GM10266 (cell line): ENCODE measurements around the gene DDAH2.

Experiments used
- DNase-seq: peaks from one replicate; pipeline ENCODE4 v3.0.0; 2012; ENCODE audit errors: extremely low spot score
- TF ChIP-seq, protein P1 (sequence below): IDR thresholded peaks from 2 replicates; pipeline ENCODE4 v1.5.1; 2012; ENCODE audit warnings: mild to moderate bottlenecking, low read depth; ENCODE audit not compliant: control insufficient read depth, insufficient read depth; ENCODE audit errors: missing control alignments

Gene DDAH2

DNA sequence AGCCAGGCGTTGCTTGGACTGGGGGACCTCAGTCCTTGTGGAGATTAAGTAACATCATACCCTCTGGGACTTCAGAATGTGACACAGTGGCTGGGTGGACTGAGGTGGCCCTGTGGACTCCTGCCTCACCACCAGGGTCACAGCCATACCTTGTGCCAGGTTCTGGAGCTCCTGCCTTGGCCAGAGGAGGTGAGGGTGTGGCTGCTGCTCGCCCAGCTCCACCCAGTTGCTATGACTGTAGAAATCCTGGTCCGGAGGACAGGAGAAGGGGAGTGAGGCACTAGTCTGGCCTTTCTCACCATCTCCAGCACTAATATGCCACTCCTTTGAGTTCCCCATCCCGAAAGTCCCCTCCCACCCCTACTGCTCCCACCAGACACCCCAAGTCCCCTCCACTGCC lies 46.1 kb upstream of the DDAH2 start:
- TF ChIP-seq, protein P1, sequence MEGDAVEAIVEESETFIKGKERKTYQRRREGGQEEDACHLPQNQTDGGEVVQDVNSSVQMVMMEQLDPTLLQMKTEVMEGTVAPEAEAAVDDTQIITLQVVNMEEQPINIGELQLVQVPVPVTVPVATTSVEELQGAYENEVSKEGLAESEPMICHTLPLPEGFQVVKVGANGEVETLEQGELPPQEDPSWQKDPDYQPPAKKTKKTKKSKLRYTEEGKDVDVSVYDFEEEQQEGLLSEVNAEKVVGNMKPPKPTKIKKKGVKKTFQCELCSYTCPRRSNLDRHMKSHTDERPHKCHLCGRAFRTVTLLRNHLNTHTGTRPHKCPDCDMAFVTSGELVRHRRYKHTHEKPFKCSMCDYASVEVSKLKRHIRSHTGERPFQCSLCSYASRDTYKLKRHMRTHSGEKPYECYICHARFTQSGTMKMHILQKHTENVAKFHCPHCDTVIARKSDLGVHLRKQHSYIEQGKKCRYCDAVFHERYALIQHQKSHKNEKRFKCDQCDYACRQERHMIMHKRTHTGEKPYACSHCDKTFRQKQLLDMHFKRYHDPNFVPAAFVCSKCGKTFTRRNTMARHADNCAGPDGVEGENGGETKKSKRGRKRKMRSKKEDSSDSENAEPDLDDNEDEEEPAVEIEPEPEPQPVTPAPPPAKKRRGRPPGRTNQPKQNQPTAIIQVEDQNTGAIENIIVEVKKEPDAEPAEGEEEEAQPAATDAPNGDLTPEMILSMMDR: no peak
- DNase-seq: no peak

- no peak for DNase-seq
- TF ChIP-seq, protein P1: no peak
Observed at GRCh38 chr6:31771992-31772358, 42.9 kb upstream of the DDAH2 start.

- DNase-seq: no peak
- TF ChIP-seq, protein P1: no peak
Observed at GRCh38 chr6:31770860-31771259, 41.8 kb upstream of the DDAH2 start.

DNA sequence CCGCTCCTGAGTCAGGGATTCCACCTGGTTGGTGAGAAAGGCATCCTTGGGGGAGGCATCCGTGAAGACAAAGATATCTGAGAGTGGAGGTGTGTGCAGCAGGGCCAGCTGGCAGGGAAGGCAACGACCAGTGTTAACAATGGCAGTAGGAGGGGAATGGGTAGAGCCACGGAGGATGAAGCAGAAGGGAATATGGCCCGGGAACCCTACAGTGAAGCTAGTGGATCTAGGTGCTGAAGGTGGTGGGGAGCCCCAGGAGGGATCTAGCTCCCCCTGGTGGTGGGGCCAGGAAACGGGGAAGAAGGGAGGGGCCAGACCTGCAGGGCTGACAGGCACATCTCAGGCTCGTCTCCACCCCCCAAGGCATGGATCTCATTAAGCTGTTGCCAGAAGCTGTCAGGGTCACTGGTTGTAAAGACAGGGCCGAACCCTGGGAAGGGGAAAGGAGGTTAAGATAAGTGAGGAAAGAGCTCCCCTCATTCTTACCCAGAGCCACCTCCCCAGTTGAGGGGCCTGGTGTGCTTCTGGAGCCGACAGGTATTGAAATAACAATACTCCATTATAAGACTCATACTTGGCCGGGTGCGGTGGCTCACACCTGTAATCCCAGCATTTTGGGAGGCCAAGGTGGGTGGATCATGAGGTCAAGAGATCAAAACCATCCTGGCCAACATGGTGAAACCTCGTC lies 40.7 kb upstream of the DDAH2 start:
- DNase-seq: peak; percentile 92
- TF ChIP-seq, protein P1: peak; percentile 77

DNA sequence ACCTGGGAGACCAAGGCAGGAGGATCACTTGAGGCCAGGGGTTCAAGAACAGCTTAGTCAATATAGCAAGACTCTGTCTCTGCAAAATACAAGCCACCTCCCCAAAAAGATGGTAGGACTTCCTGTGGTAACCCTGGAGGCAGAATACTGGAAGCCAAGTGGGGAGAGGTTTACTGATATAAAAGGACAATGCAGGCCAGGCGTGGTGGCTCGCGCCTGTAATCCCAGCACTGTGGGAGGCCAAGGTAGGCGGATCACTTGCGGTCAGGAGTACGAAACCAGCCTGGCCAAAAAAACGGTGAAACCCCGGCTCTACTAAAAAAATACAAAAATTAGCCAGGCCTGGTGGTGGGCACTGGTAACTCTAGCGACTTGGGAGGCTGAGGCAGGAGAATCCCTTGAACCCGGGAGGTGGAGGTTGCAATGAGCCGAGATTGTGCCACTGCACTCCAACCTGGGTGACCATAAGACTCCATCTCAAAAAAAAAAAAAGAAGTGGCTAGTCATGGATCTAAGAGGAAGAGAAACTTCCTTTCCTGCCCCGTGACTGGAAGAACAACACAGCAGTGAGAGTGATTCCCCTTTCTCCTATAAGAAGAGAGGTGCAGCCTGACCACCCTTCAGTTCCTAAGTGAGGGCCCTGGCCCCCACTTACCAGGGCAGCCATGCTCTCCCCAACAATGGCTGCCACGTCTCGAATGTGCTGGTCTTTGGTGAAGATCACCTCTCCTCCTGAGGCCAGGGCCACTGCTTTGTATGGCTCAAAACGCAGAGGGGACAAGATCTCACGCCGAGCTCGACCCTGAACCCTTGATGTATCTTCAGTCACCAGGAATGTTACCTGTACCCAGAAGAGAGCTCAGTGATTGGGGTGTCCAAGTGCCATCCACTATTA lies 39.5 kb upstream of the DDAH2 start:
- TF ChIP-seq, protein P1: no peak
- DNase-seq: no peak

DNA sequence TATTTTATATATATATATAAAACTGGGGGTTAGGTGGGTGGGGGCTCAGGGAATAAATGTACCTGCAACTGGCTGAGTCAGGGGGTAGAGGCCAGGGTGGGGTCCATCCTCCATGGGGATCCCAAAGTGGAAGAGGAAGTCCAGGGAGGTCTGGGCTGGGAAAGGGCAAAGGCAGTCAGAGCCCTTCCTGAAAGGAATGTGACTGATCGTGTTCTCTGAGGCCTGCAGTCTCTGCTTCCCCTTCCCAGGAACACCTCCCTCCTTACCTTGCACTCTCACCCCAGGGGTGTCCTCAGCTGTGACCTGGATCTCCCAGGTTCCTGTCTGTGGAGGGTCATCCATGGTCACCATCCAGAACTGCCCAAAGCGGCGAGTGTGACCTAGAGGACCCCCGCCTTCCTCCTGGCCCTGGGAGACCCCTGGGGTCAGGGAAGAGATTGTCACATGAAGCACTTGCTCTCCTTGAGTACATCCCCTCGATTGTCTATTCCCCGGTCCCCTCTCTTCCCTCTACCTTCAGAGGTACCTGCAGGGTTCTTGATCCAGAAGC lies 38.1 kb upstream of the DDAH2 start:
- TF ChIP-seq, protein P1: no peak
- DNase-seq: no peak
